Activated naive CD8-positive, alpha-beta T cell treated with anti-CD3 and anti-CD28 coated beads, Interleukin-2, amount 10 ng/mL, durations not matched to agents 7 days and 5 days (primary cell): Measurements from ENCODE around the gene GLT6D1. TPM values are rescaled to one million over a fixed set of nuclear protein-coding genes. Genes with fewer than 3 reads are reported as not detected.

Experiments
- ATAC-seq: fragments of 150-1000 bp; cut with Tn5 transposase; one replicate; pipeline ENCODE4 v1.10.0; 2021; ENCODE audit warnings: low read depth, moderate library complexity
- POLR2A ChIA-PET: fragments of 350-600 bp; sonication (Branson Sonifier 250); formaldehyde crosslinking; loops from one replicate; lab custom pipeline; 2021; ENCODE audit warnings: antibody characterized with exemption; lab: Charles Lee
- DNase-seq: peaks from one replicate; pipeline ENCODE4 v3.0.0; 2021
- H3K27ac Mint-ChIP-seq: one replicate; pipeline ENCODE4 v1.8.0; 2022; ENCODE audit warnings: mild to moderate bottlenecking, mixed read lengths
- H3K27me3 Mint-ChIP-seq: one replicate; pipeline ENCODE4 v1.8.0; 2022; ENCODE audit warnings: mild to moderate bottlenecking, moderate library complexity, mixed read lengths
- H3K36me3 Mint-ChIP-seq: one replicate; pipeline ENCODE4 v1.8.0; 2021; ENCODE audit warnings: mild to moderate bottlenecking, mixed read lengths
- H3K4me1 Mint-ChIP-seq: one replicate; pipeline ENCODE4 v1.8.0; 2021; ENCODE audit warnings: mixed read lengths
- H3K4me3 Mint-ChIP-seq: one replicate; pipeline ENCODE4 v1.8.0; 2022; ENCODE audit warnings: mild to moderate bottlenecking, moderate library complexity, mixed read lengths
- H3K9me3 Mint-ChIP-seq: one replicate; pipeline ENCODE4 v1.8.0; 2021; ENCODE audit warnings: mixed read lengths
- total RNA-seq, 2 experiments: library from RNA; stranded (reverse); gene quantifications; one replicate each; pipeline ENCODE4 v1.2.3, GENCODE V29; 2021

GLT6D1 gene
- total RNA-seq, 2 experiments from 2014 or later, result not detected

DNA sequence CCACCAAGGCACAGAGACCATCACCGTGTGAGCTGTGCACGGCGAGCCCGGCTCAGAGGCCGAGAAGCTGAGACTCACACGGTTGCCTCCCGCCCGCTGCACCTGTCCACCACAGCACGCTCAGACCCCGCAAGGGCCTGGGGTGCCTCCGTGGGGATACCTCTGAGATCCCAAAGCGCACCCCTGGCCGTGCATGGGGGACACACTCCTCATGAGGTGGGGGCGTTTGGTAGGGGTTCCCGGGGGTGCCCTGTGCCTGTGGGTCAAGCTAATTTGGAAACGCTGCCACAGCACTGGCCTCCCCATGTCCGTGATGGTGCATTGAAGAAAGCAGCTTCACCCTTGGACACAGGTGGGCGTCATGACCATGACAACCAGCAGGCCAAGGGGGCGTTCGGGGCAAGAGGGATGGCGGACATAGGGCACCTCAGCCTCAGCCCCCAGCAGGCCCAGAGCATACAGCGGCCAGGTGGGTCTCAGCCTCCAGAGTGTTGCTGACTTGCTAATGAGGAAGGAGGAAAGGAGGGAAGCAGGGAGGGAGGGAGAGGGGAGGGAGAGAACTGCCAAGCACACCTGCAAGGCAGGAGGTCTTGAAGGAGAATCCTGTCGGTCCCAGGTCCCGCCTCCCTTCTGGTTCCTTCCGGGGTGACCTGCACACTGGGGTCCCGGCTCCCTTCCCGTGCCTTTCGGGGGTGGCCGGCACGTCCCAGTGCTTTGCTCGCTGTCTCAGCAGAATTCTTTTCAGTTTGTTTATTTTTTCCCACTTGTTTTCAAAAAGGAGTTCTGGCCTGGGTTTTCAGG is 34.7 kb downstream of the GLT6D1 start:
- H3K27ac Mint-ChIP-seq, result no peak overlapping the region
- H3K27me3 Mint-ChIP-seq, result peaks cover 11% of the 10 kb centered on the region
- H3K4me3 Mint-ChIP-seq, result no peak overlapping the region
- no peak for ATAC-seq
- H3K4me1 Mint-ChIP-seq, result no peaks in the 10 kb centered on the region
- no peaks in the 10 kb centered on the region for H3K9me3 Mint-ChIP-seq
- no peaks in the 10 kb centered on the region for H3K36me3 Mint-ChIP-seq
- POLR2A ChIA-PET, result no interaction called here
- DNase-seq, result peak; percentile 27

DNA sequence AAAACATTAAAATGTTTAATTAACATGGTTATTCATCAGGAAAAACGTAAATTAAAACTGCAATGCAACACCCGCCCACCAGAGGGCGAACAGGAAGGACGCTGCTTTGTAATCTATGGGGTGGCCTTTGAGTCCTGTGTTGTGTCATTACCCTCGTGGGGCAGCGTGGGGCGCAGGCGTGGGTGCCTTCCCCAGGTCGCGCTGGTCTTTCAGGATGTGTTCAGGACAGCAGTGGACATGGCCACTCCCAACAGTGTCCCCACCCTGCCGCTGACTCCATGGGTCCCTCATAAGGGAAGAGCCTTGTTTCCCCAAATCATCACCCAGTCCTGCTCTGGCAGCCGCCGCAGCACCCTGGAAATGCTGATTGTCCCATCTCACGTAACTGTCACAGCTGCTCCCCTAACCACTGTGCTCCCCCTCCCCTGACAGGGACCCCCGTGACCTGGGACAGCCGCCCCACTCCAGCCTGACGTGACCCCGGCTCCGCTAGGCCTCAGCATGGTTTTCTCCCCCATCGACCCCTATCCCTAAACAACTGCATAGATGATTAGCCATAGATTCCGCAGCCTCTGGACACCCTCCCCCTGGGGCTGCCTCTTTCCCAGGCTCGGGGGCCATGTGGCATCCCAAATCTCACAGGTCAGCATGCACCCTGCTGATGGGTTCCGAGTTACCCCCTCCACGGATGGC is 36.4 kb downstream of the GLT6D1 start:
- no peak overlapping the region for H3K4me3 Mint-ChIP-seq
- no peaks in the 10 kb centered on the region for H3K4me1 Mint-ChIP-seq

DNA sequence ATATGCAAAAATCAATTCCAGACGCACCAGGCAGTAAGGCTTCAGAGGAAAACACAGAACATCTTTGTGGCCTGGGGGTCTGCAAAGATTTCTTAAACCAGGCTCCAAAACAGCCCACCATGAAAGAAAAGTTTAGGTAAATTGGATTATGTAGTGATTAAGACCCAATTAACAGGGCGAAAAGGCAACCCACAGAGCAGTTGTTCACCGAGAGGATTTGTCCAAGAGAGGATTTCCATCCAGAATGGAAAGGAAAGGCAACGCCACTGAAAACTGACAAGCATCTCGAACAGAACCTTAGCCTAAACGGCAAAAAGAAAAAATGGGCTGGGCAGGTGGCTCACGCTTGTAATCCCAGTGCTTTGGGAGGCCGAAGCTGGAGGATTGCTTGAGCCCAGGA is 37.4 kb downstream of the GLT6D1 start:
- no peaks in the 10 kb centered on the region for H3K9me3 Mint-ChIP-seq
- H3K4me1 Mint-ChIP-seq, result no peaks in the 10 kb centered on the region
- H3K4me3 Mint-ChIP-seq, result no peak overlapping the region
- no peak for DNase-seq
- H3K27ac Mint-ChIP-seq, result no peak overlapping the region
- H3K27me3 Mint-ChIP-seq, result peaks cover 19% of the 10 kb centered on the region
- POLR2A ChIA-PET, result no interaction called here
- ATAC-seq, result no peak
- H3K36me3 Mint-ChIP-seq, result no peaks in the 10 kb centered on the region

More for the DNA sequence above, 36.4 kb downstream of the GLT6D1 start:
- Mint-ChIP-seq H3K9me3 (no peaks in the 10 kb centered on the region), H3K36me3 (no peaks in the 10 kb centered on the region), H3K27ac (no peak overlapping the region), H3K27me3 (peaks cover 19% of the 10 kb centered on the region)
- ATAC-seq (peak; percentile 55), DNase-seq (peak; percentile 58)
- POLR2A ChIA-PET, result no interaction called here

DNA sequence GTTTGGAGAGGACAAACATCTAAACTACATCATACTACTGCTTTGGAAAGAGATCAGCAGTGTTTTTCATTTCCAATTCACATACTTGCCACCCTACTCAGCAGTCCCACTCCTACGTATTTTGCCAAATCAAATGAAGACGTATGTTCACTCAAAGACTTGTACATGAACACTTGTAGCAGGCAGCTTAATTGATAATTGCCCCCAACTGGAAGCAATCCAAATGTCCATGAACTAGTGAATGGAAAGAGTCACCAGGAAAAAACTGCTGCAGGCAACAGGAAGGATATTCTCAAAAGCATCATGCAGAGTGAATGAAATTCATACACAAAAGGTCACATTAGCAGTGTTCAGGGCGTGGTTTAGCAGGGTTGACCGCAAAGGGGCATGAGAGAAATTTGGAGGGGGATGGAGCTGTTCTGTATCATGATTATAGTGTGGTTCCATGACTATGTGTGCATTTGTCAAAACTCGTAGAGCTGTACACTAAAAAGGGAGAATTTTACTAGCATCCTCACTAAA is 39.0 kb downstream of the GLT6D1 start:
- no peak for DNase-seq
- H3K4me3 Mint-ChIP-seq, result no peak overlapping the region
- no peak for ATAC-seq

DNA sequence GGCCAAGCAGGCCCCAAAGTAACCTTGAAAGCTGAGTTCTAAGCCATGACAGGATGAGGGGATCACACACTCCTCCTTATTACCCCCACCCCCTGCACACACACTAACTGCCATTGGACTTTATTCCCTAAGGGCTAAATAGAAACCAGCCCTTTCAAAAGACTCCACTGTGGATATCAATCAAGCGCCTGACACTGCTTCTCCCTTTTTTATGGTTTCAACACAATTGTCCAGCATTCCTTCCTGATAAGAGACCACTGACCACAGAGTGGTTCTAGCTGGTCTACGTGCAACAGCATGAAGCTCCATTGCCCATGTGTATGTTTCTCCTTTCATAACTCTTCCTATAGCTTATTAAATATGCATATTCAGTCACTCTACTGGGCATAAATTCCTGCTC is 43.1 kb downstream of the GLT6D1 start:
- Mint-ChIP-seq H3K27me3 (peaks cover 19% of the 10 kb centered on the region), H3K4me1 (no peaks in the 10 kb centered on the region), H3K36me3 (no peaks in the 10 kb centered on the region), H3K9me3 (no peaks in the 10 kb centered on the region), H3K4me3 (no peak overlapping the region), H3K27ac (no peak overlapping the region)
- ATAC-seq (no peak), DNase-seq (no peak)
- POLR2A ChIA-PET, result no interaction called here

More for the DNA sequence above, 39.0 kb downstream of the GLT6D1 start:
- Mint-ChIP-seq H3K36me3 (no peaks in the 10 kb centered on the region), H3K27me3 (peaks cover 19% of the 10 kb centered on the region), H3K27ac (no peak overlapping the region), H3K9me3 (no peaks in the 10 kb centered on the region), H3K4me1 (no peaks in the 10 kb centered on the region)
- POLR2A ChIA-PET, result no interaction called here

DNA sequence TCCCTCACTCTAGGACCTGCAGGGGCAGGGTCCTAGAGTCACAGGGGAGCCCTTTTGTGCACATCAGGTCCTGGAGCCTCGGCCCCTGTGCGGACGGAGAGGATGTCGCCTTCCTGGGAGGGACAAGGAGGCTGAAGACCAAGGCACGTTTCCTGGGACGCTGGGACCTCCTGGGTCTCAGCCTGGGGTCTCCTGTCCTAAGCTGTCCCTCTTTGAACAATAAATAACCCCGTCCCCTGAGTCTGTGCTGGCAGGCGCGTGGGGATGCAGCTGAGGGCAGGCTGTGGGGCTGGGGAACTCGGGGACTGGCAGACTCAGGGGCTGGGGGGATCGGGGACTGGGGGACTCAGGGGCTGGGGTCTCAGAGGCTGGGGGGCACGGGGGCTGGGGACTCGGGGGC is 46.7 kb downstream of the GLT6D1 start:
- no peaks in the 10 kb centered on the region for H3K36me3 Mint-ChIP-seq
- no peak overlapping the region for H3K4me3 Mint-ChIP-seq
- H3K4me1 Mint-ChIP-seq, result no peaks in the 10 kb centered on the region
- ATAC-seq (no peak), DNase-seq (no peak)
- no peak overlapping the region for H3K27ac Mint-ChIP-seq
- H3K27me3 Mint-ChIP-seq, result no peaks in the 10 kb centered on the region
- H3K9me3 Mint-ChIP-seq, result no peaks in the 10 kb centered on the region
- POLR2A ChIA-PET, result no interaction called here

DNA sequence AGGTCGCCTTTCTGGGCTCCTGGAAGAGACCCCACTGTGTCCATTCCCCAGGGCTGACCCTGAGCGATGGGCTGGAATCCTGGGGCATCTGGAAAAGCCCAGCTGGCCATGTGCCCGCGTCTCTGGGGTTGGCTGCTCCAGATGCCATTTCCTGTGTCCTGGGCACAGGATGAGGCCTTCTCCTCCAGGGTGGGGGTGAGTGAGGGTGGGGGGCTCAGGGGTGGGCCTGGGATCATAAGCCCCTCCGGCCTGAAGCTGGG is 47.1 kb downstream of the GLT6D1 start:
- no peaks in the 10 kb centered on the region for H3K36me3 Mint-ChIP-seq
- no peak for ATAC-seq
- H3K4me3 Mint-ChIP-seq, result no peak overlapping the region
- H3K27ac Mint-ChIP-seq, result no peak overlapping the region
- POLR2A ChIA-PET, result no interaction called here
- H3K27me3 Mint-ChIP-seq, result no peaks in the 10 kb centered on the region
- DNase-seq, result no peak
- no peaks in the 10 kb centered on the region for H3K9me3 Mint-ChIP-seq
- H3K4me1 Mint-ChIP-seq, result no peaks in the 10 kb centered on the region

DNA sequence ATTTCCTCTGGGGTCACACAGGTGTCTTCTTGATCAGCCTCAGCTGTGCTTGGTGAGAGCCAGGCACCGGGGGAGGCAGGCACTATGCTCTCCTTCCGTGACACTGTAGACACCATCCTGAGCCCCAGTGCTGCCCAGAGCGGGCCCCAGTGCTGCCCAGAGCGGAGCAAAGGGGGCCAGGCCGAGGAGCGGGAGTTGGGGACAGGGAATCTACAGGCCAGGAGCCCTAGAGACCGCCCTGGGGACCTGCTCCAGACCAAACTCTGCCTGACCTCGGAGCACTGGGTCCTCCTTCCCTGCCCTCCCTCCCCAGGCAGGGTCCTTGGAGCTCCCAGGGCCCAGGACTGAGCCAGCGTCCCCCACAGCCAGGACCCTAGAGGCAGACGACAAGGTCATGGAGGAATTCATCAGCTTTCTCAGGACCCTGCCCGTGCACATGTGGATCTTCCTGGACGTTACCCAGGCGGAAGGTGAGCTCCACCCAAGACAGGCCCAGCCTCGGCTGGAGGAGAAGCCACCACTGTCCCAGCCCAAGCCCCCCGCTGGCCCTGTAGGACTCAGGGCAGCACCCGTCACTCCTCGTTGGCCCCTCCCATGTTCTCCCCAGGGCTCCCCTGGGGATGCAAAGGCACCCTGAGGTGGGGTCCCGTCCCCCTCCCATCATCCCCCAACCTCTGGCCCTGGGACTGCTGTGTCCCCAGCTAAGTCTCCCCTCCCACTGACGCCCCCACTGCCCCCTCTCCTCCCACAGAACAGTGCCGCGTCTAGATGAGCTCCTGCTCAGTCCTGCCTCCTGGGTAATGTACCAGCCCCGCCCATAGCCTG is 47.6 kb downstream of the GLT6D1 start:
- H3K4me3 Mint-ChIP-seq, result no peak overlapping the region
- no peaks in the 10 kb centered on the region for H3K4me1 Mint-ChIP-seq
- no peaks in the 10 kb centered on the region for H3K36me3 Mint-ChIP-seq
- H3K9me3 Mint-ChIP-seq, result no peaks in the 10 kb centered on the region
- no peak for ATAC-seq
- DNase-seq, result no peak
- H3K27me3 Mint-ChIP-seq, result no peaks in the 10 kb centered on the region
- H3K27ac Mint-ChIP-seq, result no peak overlapping the region
- POLR2A ChIA-PET, result no interaction called here

DNA sequence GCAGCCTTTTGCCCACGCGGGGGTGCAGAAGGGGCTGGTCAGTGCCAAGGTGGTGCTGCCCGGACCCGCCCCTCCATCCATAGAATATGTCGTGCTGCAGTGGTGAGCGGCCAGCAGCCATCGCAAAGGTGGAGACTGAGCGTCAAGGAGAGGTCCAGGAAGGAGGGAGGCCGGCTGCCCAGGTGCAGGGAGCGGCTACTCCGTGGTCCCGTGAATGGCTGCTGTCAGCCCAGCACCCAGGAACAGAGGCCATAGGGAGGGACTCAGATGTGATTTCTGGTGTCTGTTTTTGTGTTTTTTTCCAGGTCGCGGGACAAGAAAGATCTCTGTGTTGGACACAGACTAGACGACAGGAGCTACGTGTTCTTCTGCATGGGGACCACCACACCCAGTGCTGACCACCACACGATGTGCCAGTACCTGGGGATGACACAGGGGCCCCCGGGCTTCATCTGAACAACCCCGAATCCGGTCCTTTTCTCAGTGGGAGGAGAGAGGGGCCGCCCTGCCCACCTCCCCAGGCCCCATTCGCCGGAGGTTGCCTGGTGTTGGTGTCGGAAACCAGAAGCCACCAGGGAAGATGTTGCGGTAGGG is 48.8 kb downstream of the GLT6D1 start:
- no peak for ATAC-seq
- H3K27me3 Mint-ChIP-seq, result no peaks in the 10 kb centered on the region
- POLR2A ChIA-PET, result no interaction called here
- H3K9me3 Mint-ChIP-seq, result no peaks in the 10 kb centered on the region
- no peak overlapping the region for H3K27ac Mint-ChIP-seq
- DNase-seq, result no peak
- no peaks in the 10 kb centered on the region for H3K36me3 Mint-ChIP-seq
- no peak overlapping the region for H3K4me3 Mint-ChIP-seq
- no peaks in the 10 kb centered on the region for H3K4me1 Mint-ChIP-seq

DNA sequence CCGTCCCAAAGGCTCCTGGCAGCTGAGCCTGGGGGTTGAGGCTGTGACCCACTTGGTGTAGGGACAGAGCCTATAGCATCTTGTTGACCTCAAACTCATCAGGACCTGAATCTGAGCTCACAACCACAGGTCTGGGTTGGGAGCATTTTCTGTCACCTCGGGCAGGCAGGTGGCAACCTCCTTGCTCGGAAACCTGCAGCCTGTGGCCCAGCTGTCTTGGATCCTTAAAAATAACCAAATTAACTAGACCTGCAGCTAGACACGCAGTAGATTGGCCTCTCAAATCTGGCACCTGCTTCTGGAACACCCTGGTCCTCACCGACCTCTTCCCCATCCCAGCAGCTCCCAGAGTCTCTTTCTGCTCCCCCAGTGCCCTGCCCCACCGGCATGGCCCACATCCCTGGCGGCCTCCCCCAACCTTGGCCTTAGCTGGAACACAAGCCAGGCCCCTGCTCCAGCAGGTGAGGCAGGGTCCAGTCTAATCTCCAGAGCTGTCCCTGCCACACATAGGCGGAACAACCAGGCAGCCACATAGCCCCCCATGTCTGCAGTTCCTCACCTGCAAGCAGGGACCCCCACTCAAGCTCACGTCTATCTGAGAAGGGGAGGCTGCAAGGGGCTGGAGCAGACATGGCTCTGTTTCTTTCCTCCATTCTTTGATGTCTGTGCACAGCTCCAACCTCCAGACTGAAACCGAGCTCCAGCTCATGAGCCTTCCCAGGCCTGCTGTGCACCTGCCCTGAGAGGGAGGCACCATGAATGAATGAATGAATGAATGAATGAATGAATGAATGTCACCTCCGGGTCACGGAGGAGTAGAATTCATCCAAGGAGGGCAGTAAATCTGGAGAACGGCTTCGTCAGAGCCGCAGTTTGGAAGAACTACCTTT is 49.5 kb downstream of the GLT6D1 start:
- DNase-seq (no peak), ATAC-seq (no peak)
- H3K27ac Mint-ChIP-seq, result no peak overlapping the region
- no peaks in the 10 kb centered on the region for H3K4me1 Mint-ChIP-seq
- no peaks in the 10 kb centered on the region for H3K36me3 Mint-ChIP-seq
- POLR2A ChIA-PET, result no interaction called here
- H3K4me3 Mint-ChIP-seq, result no peak overlapping the region
- H3K27me3 Mint-ChIP-seq, result no peaks in the 10 kb centered on the region
- no peaks in the 10 kb centered on the region for H3K9me3 Mint-ChIP-seq

DNA sequence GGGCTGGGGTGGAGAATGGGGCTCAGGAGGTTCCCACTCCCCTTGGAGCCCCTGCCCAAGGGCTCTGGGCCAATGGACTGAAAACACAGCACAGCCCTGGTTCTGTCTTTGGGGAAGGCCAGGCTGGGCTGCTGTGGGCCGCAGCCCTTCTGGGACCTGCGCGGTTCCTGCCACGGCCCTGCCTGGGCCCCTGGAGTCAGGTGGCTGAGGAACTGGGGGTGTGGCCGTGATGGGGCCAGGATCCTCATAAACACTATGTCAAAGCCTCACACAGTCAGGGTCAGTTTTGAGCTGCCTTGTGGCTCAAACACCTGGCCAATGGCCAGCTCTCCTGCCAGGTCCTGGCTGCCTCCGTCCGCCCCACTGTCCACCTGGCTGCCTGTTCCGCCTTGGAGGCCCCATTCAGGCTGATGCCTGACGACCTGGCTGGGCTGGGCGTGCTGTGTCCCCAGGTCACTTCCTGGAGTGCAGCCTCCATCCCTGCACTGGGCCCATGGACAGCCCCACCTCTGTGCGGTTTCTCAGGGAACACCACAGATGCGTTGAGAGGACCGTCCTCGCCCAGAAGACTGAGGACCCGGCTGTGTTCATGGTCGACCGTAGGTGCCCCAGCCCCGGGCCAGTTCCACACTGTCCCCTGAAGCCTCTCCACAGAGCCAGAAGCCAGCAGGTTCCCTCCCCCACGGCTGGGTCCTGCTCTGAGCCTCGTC is 50.3 kb downstream of the GLT6D1 start:
- no peaks in the 10 kb centered on the region for H3K27me3 Mint-ChIP-seq
- no peaks in the 10 kb centered on the region for H3K4me1 Mint-ChIP-seq
- no peak for ATAC-seq
- H3K36me3 Mint-ChIP-seq, result no peaks in the 10 kb centered on the region
- H3K27ac Mint-ChIP-seq, result no peak overlapping the region
- no peak for DNase-seq
- POLR2A ChIA-PET, result no interaction called here
- no peaks in the 10 kb centered on the region for H3K9me3 Mint-ChIP-seq
- no peak overlapping the region for H3K4me3 Mint-ChIP-seq

DNA sequence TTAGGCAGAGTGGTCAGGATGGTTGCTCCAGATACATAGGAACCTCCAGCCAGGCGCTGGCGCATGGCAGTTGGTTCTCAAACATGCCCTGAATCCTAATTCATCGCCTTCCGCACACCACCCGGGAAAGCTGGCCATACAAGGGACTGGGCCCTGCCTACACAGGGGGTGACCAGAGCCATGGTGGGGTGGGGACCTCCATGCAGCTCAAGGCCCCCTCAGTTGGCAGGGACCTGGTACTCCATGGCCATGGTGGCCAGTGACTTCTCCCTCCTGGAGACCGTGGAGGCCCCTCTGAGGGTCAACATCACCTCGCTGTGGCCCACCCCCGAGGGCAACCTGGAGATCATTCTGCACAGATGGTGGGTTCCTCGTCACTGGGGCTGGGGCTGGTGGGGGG is 51.0 kb downstream of the GLT6D1 start:
- no peaks in the 10 kb centered on the region for H3K9me3 Mint-ChIP-seq
- POLR2A ChIA-PET, result no interaction called here
- DNase-seq (no peak), ATAC-seq (no peak)
- no peaks in the 10 kb centered on the region for H3K4me1 Mint-ChIP-seq
- H3K27ac Mint-ChIP-seq, result no peak overlapping the region
- H3K4me3 Mint-ChIP-seq, result no peak overlapping the region
- H3K36me3 Mint-ChIP-seq, result no peaks in the 10 kb centered on the region
- H3K27me3 Mint-ChIP-seq, result no peaks in the 10 kb centered on the region
